Keratinocyte (primary cell): Measurements from ENCODE around the gene CDC42EP5. TPM values are rescaled to one million over a fixed set of nuclear protein-coding genes. Genes with fewer than 3 reads are reported as not detected.
A peak's percentile ranks its signal among the peaks of the same experiment; 100 is the strongest.
"Not testable (repeated sequence)": the region's sequence is repeated elsewhere in the genome, so short reads cannot be mapped to it uniquely, and the experiment has no call there.

ENCODE experiments used
- DNase-seq: peaks from one replicate; pipeline ENCODE4 v3.0.0-alpha.2; 2011; ENCODE audit warnings: low read depth, missing footprints, low spot score
- FAIRE-seq: peaks from 2 replicates; lab custom pipeline; 2011; peaks lifted over from hg19 to GRCh38; lab: Jason Lieb, UNC
- H2AFZ ChIP-seq: 2 replicates; pipeline ENCODE4 v1.6.0; 2012; ENCODE audit warnings: low read length, control low read depth, inconsistent platforms; ENCODE audit not compliant: control insufficient read depth
- H3K27ac ChIP-seq: 2 replicates; pipeline ENCODE4 v1.5.1; 2011; ENCODE audit warnings: low read length; ENCODE audit not compliant: control insufficient read depth, insufficient read depth
- H3K27me3 ChIP-seq: 3 replicates; pipeline ENCODE4 v1.6.0; 2011; ENCODE audit warnings: low read length; ENCODE audit not compliant: control insufficient read depth, insufficient read depth; ENCODE audit errors: extremely low read depth
- H3K36me3 ChIP-seq, 2 experiments: 2 replicates in 1 of 2; 3 replicates in 1 of 2; pipeline ENCODE4 v1.5.1; 2011; ENCODE audit warnings: low read length in 2 of 2, mild to moderate bottlenecking in 1 of 2; ENCODE audit not compliant: control insufficient read depth in 2 of 2, insufficient read depth in 2 of 2; ENCODE audit errors: extremely low read depth in 1 of 2
- H3K4me1 ChIP-seq: 3 replicates; pipeline ENCODE4 v1.5.1; 2011; ENCODE audit warnings: low read length; ENCODE audit not compliant: control insufficient read depth, insufficient read depth; ENCODE audit errors: extremely low read depth
- H3K4me2 ChIP-seq: 3 replicates; pipeline ENCODE4 v1.6.0; 2011; ENCODE audit warnings: low read depth, low read length; ENCODE audit not compliant: control insufficient read depth, insufficient read depth; ENCODE audit errors: extremely low read depth
- H3K4me3 ChIP-seq, 3 experiments: fragments of 200-600 bp in 1 of 3; sonication (generic) in 1 of 3; 2 replicates in 2 of 3; 3 replicates in 1 of 3; pipeline ENCODE4 v1.5.1; 2011 to 2016; ENCODE audit warnings: low read length in 3 of 3, mild to moderate bottlenecking in 3 of 3, control low read depth in 2 of 3, inconsistent platforms in 1 of 3, low read depth in 1 of 3, mixed read lengths in 1 of 3, mixed run types in 1 of 3, moderate library complexity in 1 of 3; ENCODE audit not compliant: control insufficient read depth in 2 of 3, insufficient read depth in 2 of 3; ENCODE audit errors: extremely low read depth in 1 of 3
- H3K79me2 ChIP-seq: 2 replicates; pipeline ENCODE4 v1.6.0; 2012; ENCODE audit warnings: low read length; ENCODE audit not compliant: control insufficient read depth, insufficient read depth
- H3K9ac ChIP-seq: 3 replicates; pipeline ENCODE4 v1.6.0; 2011; ENCODE audit warnings: low read length; ENCODE audit not compliant: control insufficient read depth, insufficient read depth; ENCODE audit errors: extremely low read depth
- H3K9me1 ChIP-seq: 3 replicates; pipeline ENCODE4 v1.6.0; 2011; ENCODE audit warnings: low read length; ENCODE audit not compliant: control insufficient read depth, insufficient read depth; ENCODE audit errors: extremely low read depth
- H3K9me3 ChIP-seq: 2 replicates; pipeline ENCODE4 v1.5.1; 2012; ENCODE audit warnings: low read depth, low read length; ENCODE audit not compliant: control insufficient read depth
- H4K20me1 ChIP-seq: 3 replicates; pipeline ENCODE4 v1.6.0; 2011; ENCODE audit warnings: low read length; ENCODE audit not compliant: control insufficient read depth, insufficient read depth; ENCODE audit errors: extremely low read depth
- EZH2 ChIP-seq: IDR thresholded peaks from one replicate; pipeline ENCODE4 v1.6.1; 2012; ENCODE audit warnings: inconsistent platforms, mild to moderate bottlenecking, low read length, moderate library complexity
- dilution Hi-C: fragments of 300-500 bp; cut with MboI; formaldehyde crosslinking; loops from one replicate; pipeline ENCODE4 v1.7.0; 2020; ENCODE audit warnings: low sequenced_read_pairs; ENCODE audit not compliant: extremely low pct_ligation_motif_present
- polyA plus RNA-seq, 5 experiments: library from polyadenylated mRNA; depleted of rRNA in 3 of 5; stranded (reverse) in 3 of 5; stranded (forward) in 1 of 5; unstranded in 1 of 5; fragments of >200 nt; gene quantifications; 1 replicate in 1 of 5; 2 replicates in 3 of 5; 3 replicates in 1 of 5; pipeline versions ENCODE4 v1.2.1 to v1.2.3, GENCODE V29; 2011 to 2012; ENCODE audit warnings: missing spikeins in 2 of 5, low read depth in 1 of 5, low replicate concordance in 1 of 5
- TF ChIP-seq, protein P1 (sequence below), 3 experiments: IDR thresholded peaks in 1 of 3; conservative IDR thresholded peaks in 1 of 3; optimal IDR thresholded peaks in 1 of 3; 2 replicates in 2 of 3; 3 replicates in 1 of 3; pipeline versions ENCODE3 to v1.5.1; 2011; ENCODE audit warnings: low read length in 3 of 3, mild to moderate bottlenecking in 3 of 3, moderate library complexity in 2 of 3, control low read depth in 1 of 3, inconsistent platforms in 1 of 3; ENCODE audit not compliant: insufficient read depth in 2 of 3; ENCODE audit errors: extremely low read depth in 1 of 3

The CDC42EP5 gene
- polyA plus RNA-seq, 1 donor (not counting 4 experiments of a cell fraction or from before 2014, with no cell fraction given) = 8.6 TPM

- H3K9me3 ChIP-seq, H2AFZ ChIP-seq, H3K27me3 ChIP-seq, H3K4me3 ChIP-seq, dilution Hi-C loops, FAIRE-seq, DNase-seq, H3K9ac ChIP-seq, H3K4me2 ChIP-seq, H3K9me1 ChIP-seq: not testable (repeated sequence)
- H3K4me1 ChIP-seq = peaks cover 26% of the 10 kb centered on the region
- H3K36me3 ChIP-seq = peaks cover 8 to 14% of the 10 kb centered on the region in 2 experiments
- TF ChIP-seq, protein P1, sequence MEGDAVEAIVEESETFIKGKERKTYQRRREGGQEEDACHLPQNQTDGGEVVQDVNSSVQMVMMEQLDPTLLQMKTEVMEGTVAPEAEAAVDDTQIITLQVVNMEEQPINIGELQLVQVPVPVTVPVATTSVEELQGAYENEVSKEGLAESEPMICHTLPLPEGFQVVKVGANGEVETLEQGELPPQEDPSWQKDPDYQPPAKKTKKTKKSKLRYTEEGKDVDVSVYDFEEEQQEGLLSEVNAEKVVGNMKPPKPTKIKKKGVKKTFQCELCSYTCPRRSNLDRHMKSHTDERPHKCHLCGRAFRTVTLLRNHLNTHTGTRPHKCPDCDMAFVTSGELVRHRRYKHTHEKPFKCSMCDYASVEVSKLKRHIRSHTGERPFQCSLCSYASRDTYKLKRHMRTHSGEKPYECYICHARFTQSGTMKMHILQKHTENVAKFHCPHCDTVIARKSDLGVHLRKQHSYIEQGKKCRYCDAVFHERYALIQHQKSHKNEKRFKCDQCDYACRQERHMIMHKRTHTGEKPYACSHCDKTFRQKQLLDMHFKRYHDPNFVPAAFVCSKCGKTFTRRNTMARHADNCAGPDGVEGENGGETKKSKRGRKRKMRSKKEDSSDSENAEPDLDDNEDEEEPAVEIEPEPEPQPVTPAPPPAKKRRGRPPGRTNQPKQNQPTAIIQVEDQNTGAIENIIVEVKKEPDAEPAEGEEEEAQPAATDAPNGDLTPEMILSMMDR (optimal IDR thresholded peaks at IDR 0.05 in 1 of 3, IDR thresholded peaks at IDR 0.05 in 1 of 3, conservative IDR thresholded peaks at IDR 0.05 in 1 of 3; ENCODE audit: extremely low read depth in 1 of 3, insufficient read depth in 2 of 3, low read length in 3 of 3) = peak in 1 of 3 experiments; percentile 9
- H3K79me2 ChIP-seq = peaks cover 46% of the 10 kb centered on the region
- H3K27ac ChIP-seq = peak overlapping the region; percentile 31
- peaks cover 15% of the 10 kb centered on the region for H4K20me1 ChIP-seq
Observed at GRCh38 chr19:54446349-54446748, 26.7 kb downstream of the CDC42EP5 start.

DNA sequence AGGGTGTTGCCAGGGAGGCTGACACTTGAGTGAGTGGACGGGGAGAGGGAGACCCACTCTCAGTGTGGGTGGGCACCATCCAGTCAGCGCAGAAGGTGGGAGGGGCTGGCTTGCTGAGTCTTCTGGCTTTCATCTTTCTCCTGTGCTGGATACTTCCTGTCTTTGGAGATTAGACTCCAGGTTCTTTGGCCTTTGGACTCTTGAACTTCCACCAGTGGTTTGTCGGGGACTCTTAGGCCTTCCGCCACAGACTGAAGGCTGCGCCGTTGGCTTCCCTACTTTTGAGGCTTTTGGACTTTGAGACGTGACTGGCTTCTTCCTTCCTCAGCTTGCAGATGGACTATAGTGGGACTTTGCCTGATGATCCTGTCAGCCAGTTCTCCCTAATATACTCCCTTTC lies 28.4 kb downstream of the CDC42EP5 start:
- peaks cover 3% of the 10 kb centered on the region for H4K20me1 ChIP-seq
- H3K9ac ChIP-seq = no peak overlapping the region
- peaks cover 30% of the 10 kb centered on the region for H3K79me2 ChIP-seq
- peaks cover 12% of the 10 kb centered on the region for H3K4me1 ChIP-seq
- H3K4me2 ChIP-seq = no peak overlapping the region
- H3K9me1 ChIP-seq = no peaks in the 10 kb centered on the region
- DNase-seq (no peak), FAIRE-seq (no peak)
- dilution Hi-C loops = no loop called here
- no peak overlapping the region for H3K27ac ChIP-seq
- no peaks in the 10 kb centered on the region for H3K27me3 ChIP-seq
- no peak overlapping the region for H2AFZ ChIP-seq
- TF ChIP-seq EZH2 = no peak
- TF ChIP-seq, protein P1 (optimal IDR thresholded peaks at IDR 0.05 in 1 of 3, IDR thresholded peaks at IDR 0.05 in 1 of 3, conservative IDR thresholded peaks at IDR 0.05 in 1 of 3; ENCODE audit: extremely low read depth in 1 of 3, insufficient read depth in 2 of 3, low read length in 3 of 3) = no peak
- H3K9me3 ChIP-seq = no peaks in the 10 kb centered on the region
- no peak overlapping the region for H3K4me3 ChIP-seq
- H3K36me3 ChIP-seq = peaks cover 7% of the 10 kb centered on the region in 2 experiments
